ENCODE data around the gene SIK2.

The SIK2 gene

GRCh38 chr11:111733611-111734088 lies 131.4 kb downstream of the SIK2 start:
- no peak for DNase-seq
- in situ Hi-C loops (cut with HindIII; ENCODE audit: low pct_ligation_motif_present, low pct_unique_long_range_greater_than_20kb, low sequenced_read_pairs) = no loop called here

GRCh38 chr11:111734101-111734953 lies 132.1 kb downstream of the SIK2 start:
- no peak for DNase-seq
- in situ Hi-C loops (cut with HindIII; ENCODE audit: low pct_ligation_motif_present, low pct_unique_long_range_greater_than_20kb, low sequenced_read_pairs) = no loop called here

- in situ Hi-C loops (cut with HindIII; ENCODE audit: low pct_ligation_motif_present, low pct_unique_long_range_greater_than_20kb, low sequenced_read_pairs) = no loop called here
Observed at GRCh38 chr11:111734954-111735261, 132.7 kb downstream of the SIK2 start.

GRCh38 chr11:111735262-111736116 lies 133.2 kb downstream of the SIK2 start:
- in situ Hi-C loops (cut with HindIII; ENCODE audit: low pct_ligation_motif_present, low pct_unique_long_range_greater_than_20kb, low sequenced_read_pairs) = no loop called here
- DNase-seq = peak; percentile 95

More at GRCh38 chr11:111734954-111735261, 132.7 kb downstream of the SIK2 start:
- DNase-seq = no peak

- in situ Hi-C loops (cut with HindIII; ENCODE audit: low pct_ligation_motif_present, low pct_unique_long_range_greater_than_20kb, low sequenced_read_pairs) = no loop called here
- peak; percentile 34 for DNase-seq
Observed at GRCh38 chr11:111736181-111736590, 133.9 kb downstream of the SIK2 start.

- in situ Hi-C loops (cut with HindIII; ENCODE audit: low pct_ligation_motif_present, low pct_unique_long_range_greater_than_20kb, low sequenced_read_pairs) = no loop called here
- no peak for DNase-seq
Observed at GRCh38 chr11:111736621-111737443, 134.6 kb downstream of the SIK2 start.

- DNase-seq = no peak
Observed at GRCh38 chr11:111737444-111738210, 135.4 kb downstream of the SIK2 start.

GRCh38 chr11:111739299-111739698 lies 137.1 kb downstream of the SIK2 start:
- no peak for DNase-seq
- in situ Hi-C loops (cut with HindIII; ENCODE audit: low pct_ligation_motif_present, low pct_unique_long_range_greater_than_20kb, low sequenced_read_pairs) = no loop called here

More at GRCh38 chr11:111737444-111738210, 135.4 kb downstream of the SIK2 start:
- in situ Hi-C loops (cut with HindIII; ENCODE audit: low pct_ligation_motif_present, low pct_unique_long_range_greater_than_20kb, low sequenced_read_pairs) = no loop called here

GRCh38 chr11:111741751-111742150 lies 139.5 kb downstream of the SIK2 start:
- in situ Hi-C loops (cut with HindIII; ENCODE audit: low pct_ligation_motif_present, low pct_unique_long_range_greater_than_20kb, low sequenced_read_pairs) = no loop called here
- no peak for DNase-seq

GRCh38 chr11:111743700-111744099 lies 141.5 kb downstream of the SIK2 start:
- in situ Hi-C loops (cut with HindIII; ENCODE audit: low pct_ligation_motif_present, low pct_unique_long_range_greater_than_20kb, low sequenced_read_pairs) = no loop called here
- no peak for DNase-seq

- DNase-seq = peak; percentile 42
Observed at GRCh38 chr11:111745719-111746504, 143.7 kb downstream of the SIK2 start.

GRCh38 chr11:111748035-111748804 lies 146.0 kb downstream of the SIK2 start:
- in situ Hi-C loops (cut with HindIII; ENCODE audit: low pct_ligation_motif_present, low pct_unique_long_range_greater_than_20kb, low sequenced_read_pairs) = no loop called here
- DNase-seq = no peak

More at GRCh38 chr11:111745719-111746504, 143.7 kb downstream of the SIK2 start:
- in situ Hi-C loops (cut with HindIII; ENCODE audit: low pct_ligation_motif_present, low pct_unique_long_range_greater_than_20kb, low sequenced_read_pairs) = no loop called here

GRCh38 chr11:111749646-111750045 lies 147.4 kb downstream of the SIK2 start:
- in situ Hi-C loops (cut with HindIII; ENCODE audit: low pct_ligation_motif_present, low pct_unique_long_range_greater_than_20kb, low sequenced_read_pairs) = no loop called here
- DNase-seq = no peak

- in situ Hi-C loops (cut with HindIII; ENCODE audit: low pct_ligation_motif_present, low pct_unique_long_range_greater_than_20kb, low sequenced_read_pairs) = no loop called here
- DNase-seq = no peak
Observed at GRCh38 chr11:111756097-111756496, 153.8 kb downstream of the SIK2 start.

- in situ Hi-C loops (cut with HindIII; ENCODE audit: low pct_ligation_motif_present, low pct_unique_long_range_greater_than_20kb, low sequenced_read_pairs) = no loop called here
- no peak for DNase-seq
Observed at GRCh38 chr11:111759376-111759775, 157.1 kb downstream of the SIK2 start.

GRCh38 chr11:111759778-111760407 lies 157.6 kb downstream of the SIK2 start:
- DNase-seq = no peak
- in situ Hi-C loops (cut with HindIII; ENCODE audit: low pct_ligation_motif_present, low pct_unique_long_range_greater_than_20kb, low sequenced_read_pairs) = no loop called here
